Activated gamma-delta T cell treated with Interleukin-2 at 50 U/mL for 16 hours (primary cell): Measurements from ENCODE around the gene UBE2H.
"Not testable (repeated sequence)": the region's sequence is repeated elsewhere in the genome, so short reads cannot be mapped to it uniquely, and the experiment has no call there.

Experiments
- DNase-seq: peaks from one replicate; pipeline ENCODE4 v3.0.0-alpha.2; 2020

Gene UBE2H

GRCh38 chr7:129952653-129953560 lies at the start of gene UBE2H:
TSS of gene UBE2H (minus strand) at chr7:129952960. CDS start at chr7:129952555, 405 bp downstream.
- peak; percentile 90 for DNase-seq

- DNase-seq, result no peak
Observed at GRCh38 chr7:129998446-129998845, 45.7 kb upstream of the UBE2H start.

- DNase-seq, result no peak
Observed at GRCh38 chr7:129997285-129997684, 44.5 kb upstream of the UBE2H start.

GRCh38 chr7:129993275-129993674 lies 40.5 kb upstream of the UBE2H start:
- no peak for DNase-seq

- DNase-seq, result no peak
Observed at GRCh38 chr7:129990403-129991192, 37.8 kb upstream of the UBE2H start.

- DNase-seq, result peak; percentile 25
Observed at GRCh38 chr7:129989466-129989865, 36.7 kb upstream of the UBE2H start.

- DNase-seq, result no peak
Observed at GRCh38 chr7:129986600-129986999, 33.8 kb upstream of the UBE2H start.

- DNase-seq, result no peak
Observed at GRCh38 chr7:129980667-129981066, 27.9 kb upstream of the UBE2H start.

- no peak for DNase-seq
Observed at GRCh38 chr7:129975309-129975708, 22.5 kb upstream of the UBE2H start.

GRCh38 chr7:129970816-129971215 lies 18.1 kb upstream of the UBE2H start:
- DNase-seq, result no peak

- no peak for DNase-seq
Observed at GRCh38 chr7:129969881-129970446, 17.2 kb upstream of the UBE2H start.

GRCh38 chr7:129968592-129969383 lies 16.0 kb upstream of the UBE2H start:
- no peak for DNase-seq

GRCh38 chr7:129960204-129960475 lies 7.4 kb upstream of the UBE2H start:
- DNase-seq, result not testable (repeated sequence)

- no peak for DNase-seq
Observed at GRCh38 chr7:129959471-129960203, 6.9 kb upstream of the UBE2H start.

GRCh38 chr7:129958643-129959470 lies 6.1 kb upstream of the UBE2H start:
- DNase-seq, result no peak

- no peak for DNase-seq
Observed at GRCh38 chr7:129955993-129956543, 3.3 kb upstream of the UBE2H start.

- DNase-seq, result peak; percentile 11
Observed at GRCh38 chr7:129952086-129952652, 591 bp downstream of the UBE2H start.

GRCh38 chr7:129951226-129952085 lies 1.3 kb downstream of the UBE2H start:
- DNase-seq, result no peak

GRCh38 chr7:129950933-129951225 lies 1.9 kb downstream of the UBE2H start:
- no peak for DNase-seq
